ENCODE measurements around the gene HES5. TPM values are rescaled to one million over a fixed set of nuclear protein-coding genes. Genes with fewer than 3 reads are reported as not detected.

The HES5 gene
- total and polyA plus RNA-seq, 10 of the 15 experiments (the other 5 are each of a cell fraction or from before 2014, with no cell fraction given), result 0.12 to 0.15 TPM; not detected in 8

DNA sequence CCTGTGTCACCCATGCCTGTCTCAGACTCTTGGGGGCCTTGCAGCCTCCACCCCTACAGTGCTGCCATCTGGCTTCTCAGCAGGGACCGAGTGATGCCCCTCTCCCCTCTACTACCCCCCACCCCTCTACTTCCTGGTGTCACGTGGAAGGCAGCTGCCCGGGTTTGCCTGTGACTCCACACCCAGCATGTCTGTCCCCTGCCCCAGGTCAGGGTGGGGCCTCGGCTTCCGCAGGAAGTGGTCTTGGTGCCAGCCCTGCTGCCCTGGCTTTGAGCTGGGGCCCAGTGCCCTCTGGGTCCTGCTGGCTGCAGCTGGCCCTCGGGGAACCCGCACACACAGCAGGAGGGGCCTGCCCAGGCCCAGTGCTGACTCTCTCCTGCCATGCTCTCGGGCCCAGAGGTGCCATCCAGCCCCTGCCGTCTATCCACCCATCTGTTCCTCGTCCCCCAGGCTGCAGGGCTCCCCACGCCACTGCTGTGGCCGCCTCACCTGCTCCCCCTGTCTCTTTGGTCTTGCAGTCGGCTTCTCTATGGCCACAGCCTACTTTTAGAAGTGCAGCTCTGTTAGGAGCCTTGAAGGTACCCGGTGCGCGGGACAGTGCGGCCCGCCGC is 30.0 kb downstream of the HES5 start:
- WGBS (ENCODE audit: insufficient coverage, insufficient replicate concordance, low lambda C conversion rate, missing lambda C conversion rate), result 28% methylated on average over 19 of the region's 19 CpGs
- DNase-seq (ENCODE audit: low read depth, low spot score) (no peak), FAIRE-seq (no peak), ATAC-seq (peak; percentile 31)
- Histone ChIP-seq H3K79me2 (ENCODE audit: control insufficient read depth, insufficient read depth, low read length) (no peaks in the 10 kb centered on the region), H3K4me1 (ENCODE audit: control insufficient read depth, insufficient read depth, low read length) (peaks cover 10% of the 10 kb centered on the region), H3K36me3 (ENCODE audit: control insufficient read depth in 2 of 2, insufficient read depth in 2 of 2, low read length in 1 of 2) (no peaks in the 10 kb centered on the region), H3K27ac (ENCODE audit: control insufficient read depth, insufficient read depth) (no peak overlapping the region), H3K27me3 (replicated peaks in 1 of 2; ENCODE audit: control insufficient read depth in 2 of 2, insufficient read depth in 2 of 2, low read length in 1 of 2) (no peaks in the 10 kb centered on the region), H3K9ac (ENCODE audit: control insufficient read depth, insufficient read depth, low read length) (no peak overlapping the region), H4K20me1 (ENCODE audit: control insufficient read depth, insufficient read depth) (no peaks in the 10 kb centered on the region), H2AFZ (ENCODE audit: control insufficient read depth, low read depth, low read length) (no peak overlapping the region), H3K4me3 (no peak overlapping the region), H3K9me3 (replicated peaks; ENCODE audit: control insufficient read depth, insufficient read depth, low read length) (no peaks in the 10 kb centered on the region), H3K4me2 (ENCODE audit: control insufficient read depth, insufficient read depth) (no peak overlapping the region)
- BruUV-seq (replicated peaks), result no TSS peak
- ChIA-PET SMC1A (ENCODE audit: uncharacterized antibody, unreplicated experiment) (interaction anchor here (0.6 kb wide), 1 partner anchor 26 kb away, joined by 3 read pairs; the partner anchor contains the start of gene PANK4), CTCF (interaction anchor here (0.9 kb wide), 1 partner anchor 19 kb away, joined by 3 read pairs; no protein-coding TSS in a partner anchor), RAD21 (ENCODE audit: unreplicated experiment) (interaction anchor here (0.6 to 1.7 kb wide), 2 partner anchors 26 to 85 kb away, joined by 3 to 4 read pairs; partner anchors contain the start of gene PANK4), POLR2A (interaction anchor here (0.6 kb wide), 1 partner anchor 11 kb away, joined by 8 read pairs; no protein-coding TSS in a partner anchor)
- TF ChIP-seq, protein P1, sequence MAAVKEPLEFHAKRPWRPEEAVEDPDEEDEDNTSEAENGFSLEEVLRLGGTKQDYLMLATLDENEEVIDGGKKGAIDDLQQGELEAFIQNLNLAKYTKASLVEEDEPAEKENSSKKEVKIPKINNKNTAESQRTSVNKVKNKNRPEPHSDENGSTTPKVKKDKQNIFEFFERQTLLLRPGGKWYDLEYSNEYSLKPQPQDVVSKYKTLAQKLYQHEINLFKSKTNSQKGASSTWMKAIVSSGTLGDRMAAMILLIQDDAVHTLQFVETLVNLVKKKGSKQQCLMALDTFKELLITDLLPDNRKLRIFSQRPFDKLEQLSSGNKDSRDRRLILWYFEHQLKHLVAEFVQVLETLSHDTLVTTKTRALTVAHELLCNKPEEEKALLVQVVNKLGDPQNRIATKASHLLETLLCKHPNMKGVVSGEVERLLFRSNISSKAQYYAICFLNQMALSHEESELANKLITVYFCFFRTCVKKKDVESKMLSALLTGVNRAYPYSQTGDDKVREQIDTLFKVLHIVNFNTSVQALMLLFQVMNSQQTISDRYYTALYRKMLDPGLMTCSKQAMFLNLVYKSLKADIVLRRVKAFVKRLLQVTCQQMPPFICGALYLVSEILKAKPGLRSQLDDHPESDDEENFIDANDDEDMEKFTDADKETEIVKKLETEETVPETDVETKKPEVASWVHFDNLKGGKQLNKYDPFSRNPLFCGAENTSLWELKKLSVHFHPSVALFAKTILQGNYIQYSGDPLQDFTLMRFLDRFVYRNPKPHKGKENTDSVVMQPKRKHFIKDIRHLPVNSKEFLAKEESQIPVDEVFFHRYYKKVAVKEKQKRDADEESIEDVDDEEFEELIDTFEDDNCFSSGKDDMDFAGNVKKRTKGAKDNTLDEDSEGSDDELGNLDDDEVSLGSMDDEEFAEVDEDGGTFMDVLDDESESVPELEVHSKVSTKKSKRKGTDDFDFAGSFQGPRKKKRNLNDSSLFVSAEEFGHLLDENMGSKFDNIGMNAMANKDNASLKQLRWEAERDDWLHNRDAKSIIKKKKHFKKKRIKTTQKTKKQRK (IDR thresholded peaks at IDR 0.05; ENCODE audit: low read depth, low read length), result no peak
- TF ChIP-seq EED (IDR thresholded peaks at IDR 0.05; ENCODE audit: low read depth) (no peak), LARP7 (IDR thresholded peaks at IDR 0.05) (no peak), MXI1 (IDR thresholded peaks at IDR 0.05; ENCODE audit: low read depth, low read length) (no peak), ZNF384 (IDR thresholded peaks at IDR 0.05; ENCODE audit: borderline replicate concordance, low read depth, low read length) (no peak), TCF12 (IDR thresholded peaks at IDR 0.05; ENCODE audit: low read depth, low read length) (no peak), BACH1 (IDR thresholded peaks at IDR 0.05; ENCODE audit: borderline replicate concordance) (no peak), ZNF24 (IDR thresholded peaks at IDR 0.05) (no peak)
- in situ Hi-C loops (cut with MboI), result no loop called here
- intact Hi-C loops (cut with micrococcal nuclease; ENCODE audit: unreplicated experiment), result no loop called here
